ENCODE data around the gene NOSTRIN.

DNA sequence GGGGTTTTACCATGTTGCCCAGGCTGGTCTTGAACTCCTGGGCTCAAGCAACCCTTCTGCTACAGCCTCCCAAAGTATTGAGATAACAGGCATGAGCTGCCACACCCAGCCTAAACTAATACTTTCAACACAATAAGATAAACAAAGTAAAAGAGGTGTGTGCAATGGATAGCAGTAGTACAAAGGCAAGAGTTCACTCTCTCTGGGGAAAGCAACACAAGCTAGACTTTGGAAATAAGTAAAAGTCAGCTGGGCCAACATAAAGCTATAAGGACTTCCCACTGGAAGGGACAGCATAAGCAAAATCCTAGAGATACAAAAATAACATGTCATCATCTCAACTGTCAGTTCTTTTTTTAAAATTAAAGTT is 5.2 kb upstream of the NOSTRIN start:
- TF ChIP-seq, protein P1, sequence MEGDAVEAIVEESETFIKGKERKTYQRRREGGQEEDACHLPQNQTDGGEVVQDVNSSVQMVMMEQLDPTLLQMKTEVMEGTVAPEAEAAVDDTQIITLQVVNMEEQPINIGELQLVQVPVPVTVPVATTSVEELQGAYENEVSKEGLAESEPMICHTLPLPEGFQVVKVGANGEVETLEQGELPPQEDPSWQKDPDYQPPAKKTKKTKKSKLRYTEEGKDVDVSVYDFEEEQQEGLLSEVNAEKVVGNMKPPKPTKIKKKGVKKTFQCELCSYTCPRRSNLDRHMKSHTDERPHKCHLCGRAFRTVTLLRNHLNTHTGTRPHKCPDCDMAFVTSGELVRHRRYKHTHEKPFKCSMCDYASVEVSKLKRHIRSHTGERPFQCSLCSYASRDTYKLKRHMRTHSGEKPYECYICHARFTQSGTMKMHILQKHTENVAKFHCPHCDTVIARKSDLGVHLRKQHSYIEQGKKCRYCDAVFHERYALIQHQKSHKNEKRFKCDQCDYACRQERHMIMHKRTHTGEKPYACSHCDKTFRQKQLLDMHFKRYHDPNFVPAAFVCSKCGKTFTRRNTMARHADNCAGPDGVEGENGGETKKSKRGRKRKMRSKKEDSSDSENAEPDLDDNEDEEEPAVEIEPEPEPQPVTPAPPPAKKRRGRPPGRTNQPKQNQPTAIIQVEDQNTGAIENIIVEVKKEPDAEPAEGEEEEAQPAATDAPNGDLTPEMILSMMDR (IDR thresholded peaks at IDR 0.05), result no peak
- no peak for TF ChIP-seq POLR2A (IDR thresholded peaks at IDR 0.05)
